GM15510 (cell line): ENCODE measurements around the gene SLC4A7.

Experiments used
- POLR2A ChIP-seq: IDR thresholded peaks from 3 replicates; pipeline ENCODE4 v1.6.1; 2011; ENCODE audit warnings: borderline replicate concordance; ENCODE audit not compliant: insufficient read length; ENCODE audit errors: extremely low read depth

SLC4A7 gene

DNA sequence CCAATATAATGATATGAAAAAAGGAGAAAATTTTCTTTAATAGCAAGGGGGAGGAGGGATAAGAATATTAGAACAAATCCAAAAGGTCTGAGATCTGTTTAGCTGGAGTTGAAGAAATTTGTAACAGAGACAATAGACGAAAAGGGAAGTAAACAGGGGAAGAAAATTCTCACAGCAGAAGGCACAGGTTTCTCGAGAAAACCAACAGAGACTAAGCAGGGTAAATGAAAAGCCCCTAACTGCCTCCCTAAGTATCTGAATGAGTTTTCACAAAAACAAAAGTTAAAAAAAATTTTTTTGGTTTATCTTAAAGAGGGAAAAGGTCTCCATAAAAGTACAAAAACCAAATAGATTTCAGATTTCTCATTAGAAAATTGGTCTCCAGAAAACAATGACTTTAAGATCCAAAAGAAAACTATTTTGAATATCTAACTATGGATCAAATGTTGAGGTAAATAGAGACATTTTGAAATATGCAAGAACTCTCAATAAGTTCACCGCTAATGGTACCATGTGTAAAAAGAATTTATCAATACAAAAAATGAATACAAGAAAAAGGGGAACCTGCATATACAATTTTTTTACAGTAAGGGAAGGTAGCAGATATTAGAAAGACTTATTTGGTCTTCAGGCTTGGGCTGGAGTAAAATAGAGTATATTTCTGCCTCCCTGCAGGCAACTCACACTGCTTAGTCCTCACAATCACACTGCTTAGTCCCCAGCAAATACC is 91.1 kb downstream of the SLC4A7 start:
- no peak for TF ChIP-seq POLR2A

DNA sequence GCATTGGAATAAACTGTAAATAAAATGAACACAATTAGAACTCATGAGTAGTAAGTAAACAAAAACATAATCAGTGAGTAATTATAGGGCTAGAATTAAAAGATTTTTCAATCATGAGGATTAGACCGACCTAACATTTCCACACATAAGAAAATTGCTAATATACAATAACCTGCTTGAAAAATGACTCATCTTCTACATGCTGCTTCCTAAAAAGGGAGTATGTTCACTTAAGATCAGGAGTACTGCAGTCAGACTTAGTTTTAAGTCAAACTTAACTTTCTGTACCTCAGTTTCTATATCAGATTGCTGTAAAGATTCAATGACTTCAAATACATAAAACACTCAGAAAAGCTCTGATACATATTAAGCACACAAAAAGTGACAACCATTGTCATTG is 92.4 kb downstream of the SLC4A7 start:
- TF ChIP-seq POLR2A, result no peak

DNA sequence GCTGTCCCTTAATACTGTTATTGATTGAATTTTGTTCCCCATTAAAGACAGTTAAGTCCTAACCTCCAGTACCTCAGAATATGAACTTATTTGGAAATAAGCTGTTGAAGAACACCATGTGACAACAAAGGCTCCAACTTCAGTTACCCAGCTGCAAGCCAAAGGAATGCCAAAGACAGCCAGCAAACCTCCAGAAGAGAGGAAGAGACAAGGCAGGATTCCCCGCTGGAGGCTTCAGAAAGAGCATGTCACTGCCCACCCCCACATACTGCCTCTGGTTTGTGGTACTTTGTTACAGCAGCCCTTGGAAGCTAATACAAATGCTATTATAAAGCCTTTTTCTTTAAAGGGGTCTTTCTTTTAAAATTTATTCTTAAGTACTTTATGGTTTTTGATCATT is 96.6 kb downstream of the SLC4A7 start:
- no peak for TF ChIP-seq POLR2A

DNA sequence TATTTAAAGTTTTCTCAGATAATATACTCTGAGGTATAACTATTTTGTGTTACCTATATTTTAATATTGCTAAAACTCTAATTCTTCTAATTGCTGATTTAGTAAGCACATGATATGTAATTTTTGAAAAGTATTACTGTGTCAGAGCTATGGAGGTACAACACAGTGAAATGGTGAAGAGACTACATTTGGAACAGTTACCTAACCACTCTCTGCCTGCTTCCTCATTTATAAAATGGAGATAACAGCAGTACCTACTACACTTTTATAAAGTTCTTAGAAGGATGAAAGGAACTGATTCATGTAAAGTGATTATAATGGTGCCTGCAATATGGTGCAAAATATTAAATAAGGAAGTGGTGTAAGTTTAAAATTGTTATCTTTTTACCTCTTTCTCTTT is 98.7 kb downstream of the SLC4A7 start:
- TF ChIP-seq POLR2A, result no peak

DNA sequence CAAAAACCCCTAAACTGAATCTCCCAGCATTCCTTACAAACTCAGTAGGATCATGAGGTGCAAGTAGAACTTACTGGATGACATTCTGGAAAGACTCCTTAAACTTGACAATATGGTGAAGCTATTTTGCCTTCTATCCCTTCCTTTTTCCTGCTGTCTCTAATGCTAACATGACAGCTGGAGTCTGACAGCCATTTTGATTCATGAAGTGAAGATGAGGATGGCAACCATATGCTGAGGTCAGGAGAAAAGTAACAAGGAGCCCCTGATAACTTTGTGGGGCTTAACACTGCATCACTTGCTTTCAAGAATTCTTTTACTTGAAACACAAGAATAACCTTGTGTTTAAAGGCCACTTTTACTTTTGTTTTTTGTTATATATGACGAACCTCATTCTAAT is 100.0 kb downstream of the SLC4A7 start:
- no peak for TF ChIP-seq POLR2A

DNA sequence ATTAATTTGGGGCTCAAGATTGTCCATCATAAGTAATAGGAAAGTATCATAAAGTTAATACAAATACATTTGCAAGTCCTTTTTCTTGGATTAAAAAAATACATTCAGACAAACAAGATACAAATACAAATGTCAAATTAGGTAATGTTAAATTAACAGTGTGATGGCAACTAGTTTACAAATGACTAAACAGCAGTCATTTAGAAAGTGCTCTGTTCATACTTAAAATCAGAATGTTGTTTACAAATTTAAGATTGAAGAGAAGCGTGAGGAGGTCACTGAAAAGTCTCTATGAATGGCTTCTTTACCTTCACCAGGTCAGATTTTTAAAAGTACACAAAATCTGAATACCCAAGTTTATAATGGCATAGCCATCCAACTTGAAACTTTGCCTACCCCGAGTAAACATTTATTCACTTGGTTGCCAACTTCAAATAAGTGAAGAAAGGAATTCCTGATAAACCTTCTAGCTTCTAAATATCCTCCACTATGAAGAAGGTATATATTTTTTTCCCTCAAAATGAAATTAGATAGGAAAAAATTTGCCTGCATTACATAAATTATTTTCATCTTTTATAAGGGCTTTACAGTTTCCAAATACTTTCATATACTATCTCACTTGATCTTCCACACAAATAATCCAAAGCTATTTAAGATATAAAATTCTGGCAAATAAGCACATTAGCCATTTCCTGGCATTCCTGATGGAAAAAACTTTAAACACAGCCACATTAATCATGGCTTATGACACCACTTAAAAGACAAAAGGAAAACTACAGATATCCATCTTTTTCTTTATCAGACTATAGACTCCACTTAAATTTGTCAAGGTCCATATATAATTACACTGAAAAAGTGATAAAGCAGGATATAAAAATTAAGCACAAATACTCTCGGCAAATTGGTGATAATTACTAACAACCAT is 103.5 kb downstream of the SLC4A7 start:
- TF ChIP-seq POLR2A, result no peak

DNA sequence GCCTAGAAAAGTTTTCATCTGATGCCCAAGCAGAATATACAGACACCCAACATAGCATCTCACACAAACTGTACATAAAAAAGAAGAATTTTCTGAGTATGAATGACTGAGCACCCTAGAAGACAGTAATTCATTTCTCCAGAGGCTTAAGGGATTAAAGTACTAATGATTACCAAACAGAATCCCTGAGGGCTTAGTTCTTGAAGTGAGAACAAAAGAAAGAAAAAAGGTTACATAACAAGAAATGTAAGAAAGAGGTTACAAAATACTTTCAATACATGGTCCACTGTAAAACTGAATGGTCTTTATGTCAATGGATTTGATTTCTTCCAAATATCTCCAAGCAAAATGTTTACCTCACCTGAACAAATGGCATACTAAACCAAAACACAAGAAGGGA is 105.9 kb downstream of the SLC4A7 start:
- no peak for TF ChIP-seq POLR2A

DNA sequence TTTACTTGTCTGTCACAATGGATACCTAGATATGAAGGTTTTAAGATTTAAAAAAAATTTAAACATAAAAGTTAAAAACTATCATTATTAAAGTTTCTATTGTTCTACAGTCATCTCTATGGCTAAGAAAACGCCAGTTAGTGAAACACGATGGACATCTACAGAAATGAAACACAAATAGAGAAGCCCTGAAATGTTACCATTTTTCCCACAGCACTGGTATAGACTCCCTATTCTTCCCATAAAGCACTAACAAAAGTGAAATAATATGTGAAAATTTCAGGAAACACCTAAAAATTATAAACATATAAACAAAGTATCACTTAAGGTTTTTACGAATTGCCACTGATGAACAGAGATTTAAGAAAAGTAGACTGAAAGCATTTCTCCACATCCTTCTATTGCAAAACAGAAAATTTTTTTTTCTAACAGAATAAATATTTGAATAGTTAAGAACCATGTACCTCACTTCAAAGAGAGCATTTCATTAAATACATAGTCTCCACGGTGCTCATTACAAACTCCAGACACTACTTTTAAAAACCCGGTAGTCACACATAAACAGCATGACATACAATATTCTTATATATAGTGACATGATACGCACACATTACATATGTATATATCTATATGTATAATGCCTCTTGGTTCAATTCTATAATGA is 107.9 kb downstream of the SLC4A7 start:
- TF ChIP-seq POLR2A, result no peak

DNA sequence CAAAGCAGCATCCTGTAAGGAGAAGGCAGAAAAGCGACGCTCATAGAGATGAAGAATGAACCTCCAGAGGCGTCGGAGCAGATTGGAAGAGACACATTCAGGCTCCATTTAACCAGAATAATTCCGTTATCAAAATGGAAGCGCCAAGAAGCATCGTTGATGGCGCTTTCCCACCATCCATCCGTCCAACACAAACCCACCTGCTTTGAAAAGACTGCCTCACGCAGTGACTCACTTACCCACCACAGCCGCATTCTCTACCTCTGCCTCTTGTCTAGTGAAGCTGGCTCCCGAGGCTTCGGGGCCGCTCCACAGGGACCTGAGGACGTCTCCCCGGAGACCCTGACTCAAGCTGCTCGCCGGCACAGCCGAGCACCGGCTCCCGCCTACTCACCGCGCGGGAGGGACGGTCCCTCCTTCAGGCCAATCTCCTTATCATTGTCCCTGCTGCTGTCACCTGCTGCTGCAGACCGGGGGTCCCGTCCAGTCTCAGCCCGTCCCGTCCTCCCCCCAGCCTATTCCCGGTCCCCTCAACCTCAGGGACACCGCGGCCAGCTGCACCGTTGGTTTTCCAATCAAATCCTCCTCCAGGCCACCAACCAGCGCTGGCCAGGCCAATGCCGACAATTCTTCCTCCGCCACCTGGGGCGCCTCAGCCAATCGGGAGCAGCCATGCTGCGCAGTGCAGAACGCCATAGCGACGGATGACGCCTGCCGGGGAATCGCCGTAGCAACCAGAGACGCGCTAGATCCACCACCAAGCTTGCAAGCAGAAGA is 115.2 kb downstream of the SLC4A7 start, which contains the start of gene NEK10:
Gene NEK10 (minus strand): TSS at position 553 of the 777 bp plus-strand sequence. CDS start 16,501 bp downstream, outside the sequence.
- no peak for TF ChIP-seq POLR2A

DNA sequence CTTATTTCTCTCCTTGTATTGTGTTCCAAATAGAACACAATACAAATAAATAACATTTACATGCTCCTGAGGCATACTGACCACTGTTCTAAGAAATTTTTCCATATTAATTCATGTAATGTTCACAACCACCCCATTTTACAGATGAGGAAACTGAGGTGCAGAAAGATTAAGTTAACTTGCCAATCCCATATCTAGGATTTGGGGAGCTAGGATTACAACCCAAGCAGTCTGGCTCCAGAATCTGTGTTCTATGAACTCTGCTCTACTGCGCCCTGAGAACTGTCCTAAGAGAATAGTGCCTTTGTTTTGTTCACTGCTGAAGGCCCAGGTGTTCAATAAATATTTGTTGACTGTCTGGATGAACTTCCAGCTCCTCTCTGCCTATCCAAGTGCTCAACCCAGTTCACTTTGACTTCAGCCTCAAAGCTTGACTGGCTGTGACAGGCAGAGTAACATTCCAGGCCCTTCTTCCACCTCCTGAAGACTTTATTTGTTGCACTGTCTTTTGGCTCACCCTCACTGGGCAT is 118.1 kb downstream of the SLC4A7 start:
- TF ChIP-seq POLR2A, result no peak

DNA sequence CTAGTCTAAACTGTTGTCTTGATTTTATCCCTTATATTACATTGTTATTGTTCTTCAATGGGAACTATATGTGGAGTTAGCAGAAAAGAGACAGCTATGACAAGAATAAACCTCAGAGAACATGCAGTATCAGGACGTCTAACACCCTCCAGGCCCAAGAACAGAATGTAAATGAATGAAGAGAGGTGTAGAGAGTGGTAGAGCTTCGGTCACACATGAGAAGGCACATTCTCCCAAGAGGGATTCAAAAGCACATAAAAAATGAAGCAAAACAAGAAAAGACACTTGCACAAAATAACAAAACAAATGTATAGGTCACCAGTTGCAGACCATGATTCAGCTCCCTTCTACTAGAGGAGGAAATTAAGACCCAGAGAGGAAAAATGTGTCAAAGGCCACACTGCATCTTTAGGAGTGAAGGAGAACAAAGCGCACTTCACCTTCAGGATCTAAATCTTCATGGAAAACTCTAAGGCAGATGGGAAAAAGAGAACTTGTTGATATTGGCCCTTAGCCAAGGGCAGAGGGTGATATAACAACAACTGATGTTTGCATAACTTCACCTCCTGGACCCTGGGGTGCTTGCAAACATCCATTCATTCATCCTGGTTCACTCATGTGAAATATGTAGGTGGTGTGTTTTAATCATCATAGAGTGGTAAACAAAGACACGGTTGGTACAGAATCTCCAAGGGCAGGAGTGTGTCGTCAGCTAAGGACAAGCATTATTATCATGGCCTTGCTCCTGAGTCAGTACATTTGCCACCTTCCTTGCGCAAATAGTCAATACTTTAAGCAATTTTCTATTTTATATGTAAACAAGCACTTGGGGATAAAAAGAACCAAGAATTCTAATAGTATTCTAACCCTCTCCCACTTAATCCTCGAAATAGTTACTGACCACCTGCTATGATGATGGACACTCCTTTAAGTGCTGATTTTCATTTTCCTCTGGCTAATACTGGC is 123.8 kb downstream of the SLC4A7 start:
- no peak for TF ChIP-seq POLR2A

DNA sequence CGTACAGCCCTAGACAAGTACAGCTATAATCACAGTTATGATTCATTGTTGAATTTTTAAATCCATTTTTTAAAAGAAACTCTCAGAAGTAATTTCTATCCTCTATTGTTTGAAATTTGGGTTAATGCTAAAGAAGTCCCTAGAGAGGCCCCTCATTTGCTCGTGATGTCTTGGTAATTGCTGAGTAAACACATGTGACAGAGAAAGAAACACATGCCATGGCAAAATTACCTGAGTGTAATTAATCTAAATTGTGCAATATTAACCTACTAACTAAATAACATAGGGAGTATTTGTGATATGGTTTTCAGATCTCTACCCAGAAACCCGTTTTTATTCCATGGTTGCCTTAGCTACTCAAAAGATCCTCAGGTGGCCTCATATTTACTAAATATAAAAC is 125.8 kb downstream of the SLC4A7 start:
- TF ChIP-seq POLR2A, result no peak

DNA sequence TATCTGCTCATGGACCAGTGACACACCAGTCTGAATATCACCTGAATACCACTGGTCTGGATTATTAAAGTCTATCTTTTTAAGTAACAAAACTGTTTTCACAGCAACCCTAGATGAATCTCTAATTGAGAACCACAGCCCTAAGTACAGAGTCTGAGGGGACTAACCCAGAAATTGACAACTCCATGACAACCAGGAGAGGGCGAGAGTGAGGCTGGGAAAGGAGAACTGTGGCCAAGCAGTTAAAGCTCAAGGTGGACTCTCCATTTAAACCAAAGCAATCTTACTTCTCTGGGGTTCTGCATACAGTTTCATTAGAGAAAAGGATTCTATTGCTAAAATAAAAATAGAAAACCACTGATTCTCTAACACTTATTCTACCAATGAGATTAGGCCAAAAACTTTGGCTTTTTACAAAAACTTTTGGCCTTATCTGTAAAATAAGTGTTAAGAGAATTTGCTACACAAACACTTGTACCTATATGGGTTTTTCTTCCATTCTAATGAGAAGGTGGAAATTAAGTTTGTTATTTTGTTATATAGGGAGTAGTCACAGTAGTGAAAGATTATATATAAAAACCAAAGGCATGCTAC is 126.4 kb downstream of the SLC4A7 start:
- TF ChIP-seq POLR2A, result no peak
